GM20000 (cell line): ENCODE results near the gene DPYSL4.

ENCODE experiments used
- DNase-seq: peaks from one replicate; pipeline ENCODE4 v3.0.0; 2012; ENCODE audit warnings: low spot score
- TF ChIP-seq, protein P1 (sequence below): IDR thresholded peaks from 2 replicates; pipeline ENCODE4 v1.5.1; 2012; ENCODE audit warnings: mild to moderate bottlenecking, control low read depth; ENCODE audit errors: extremely low read depth, missing control alignments

DPYSL4 gene

DNA sequence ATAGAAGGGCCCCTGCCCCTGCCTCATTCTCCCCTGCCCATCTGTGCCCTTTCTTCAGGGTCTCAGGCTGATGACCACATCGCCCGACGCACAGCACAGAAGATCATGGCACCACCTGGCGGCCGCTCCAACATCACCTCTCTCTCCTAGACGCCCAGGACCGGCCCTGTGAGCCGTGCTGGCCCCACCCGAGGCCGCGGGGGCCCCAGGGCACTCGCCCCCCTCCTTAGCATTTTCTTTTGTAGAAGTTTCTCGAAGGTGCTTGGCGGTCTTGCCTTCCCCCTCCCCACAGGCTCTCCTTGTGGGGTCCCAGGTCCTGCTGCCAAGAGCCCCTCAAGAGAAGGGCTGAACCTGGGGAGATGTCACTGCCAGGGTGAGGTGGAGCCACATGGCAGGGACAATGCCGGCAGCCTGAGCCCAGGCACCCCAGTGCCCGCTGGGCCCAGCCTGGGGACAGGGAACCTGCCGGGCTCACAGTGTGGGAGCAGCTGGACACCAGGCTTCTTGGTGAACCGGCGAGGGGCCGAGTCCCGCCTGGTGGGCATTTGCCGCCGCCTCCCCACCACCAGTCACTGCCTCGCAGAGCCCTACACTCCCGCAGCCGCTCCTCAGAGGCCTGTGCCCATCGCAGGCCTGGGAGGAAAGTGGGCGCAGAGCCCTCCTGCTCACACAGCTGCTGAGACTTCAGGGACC, 18.2 kb downstream of the DPYSL4 start:
- DNase-seq = no peak
- TF ChIP-seq, protein P1, sequence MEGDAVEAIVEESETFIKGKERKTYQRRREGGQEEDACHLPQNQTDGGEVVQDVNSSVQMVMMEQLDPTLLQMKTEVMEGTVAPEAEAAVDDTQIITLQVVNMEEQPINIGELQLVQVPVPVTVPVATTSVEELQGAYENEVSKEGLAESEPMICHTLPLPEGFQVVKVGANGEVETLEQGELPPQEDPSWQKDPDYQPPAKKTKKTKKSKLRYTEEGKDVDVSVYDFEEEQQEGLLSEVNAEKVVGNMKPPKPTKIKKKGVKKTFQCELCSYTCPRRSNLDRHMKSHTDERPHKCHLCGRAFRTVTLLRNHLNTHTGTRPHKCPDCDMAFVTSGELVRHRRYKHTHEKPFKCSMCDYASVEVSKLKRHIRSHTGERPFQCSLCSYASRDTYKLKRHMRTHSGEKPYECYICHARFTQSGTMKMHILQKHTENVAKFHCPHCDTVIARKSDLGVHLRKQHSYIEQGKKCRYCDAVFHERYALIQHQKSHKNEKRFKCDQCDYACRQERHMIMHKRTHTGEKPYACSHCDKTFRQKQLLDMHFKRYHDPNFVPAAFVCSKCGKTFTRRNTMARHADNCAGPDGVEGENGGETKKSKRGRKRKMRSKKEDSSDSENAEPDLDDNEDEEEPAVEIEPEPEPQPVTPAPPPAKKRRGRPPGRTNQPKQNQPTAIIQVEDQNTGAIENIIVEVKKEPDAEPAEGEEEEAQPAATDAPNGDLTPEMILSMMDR = no peak

DNA sequence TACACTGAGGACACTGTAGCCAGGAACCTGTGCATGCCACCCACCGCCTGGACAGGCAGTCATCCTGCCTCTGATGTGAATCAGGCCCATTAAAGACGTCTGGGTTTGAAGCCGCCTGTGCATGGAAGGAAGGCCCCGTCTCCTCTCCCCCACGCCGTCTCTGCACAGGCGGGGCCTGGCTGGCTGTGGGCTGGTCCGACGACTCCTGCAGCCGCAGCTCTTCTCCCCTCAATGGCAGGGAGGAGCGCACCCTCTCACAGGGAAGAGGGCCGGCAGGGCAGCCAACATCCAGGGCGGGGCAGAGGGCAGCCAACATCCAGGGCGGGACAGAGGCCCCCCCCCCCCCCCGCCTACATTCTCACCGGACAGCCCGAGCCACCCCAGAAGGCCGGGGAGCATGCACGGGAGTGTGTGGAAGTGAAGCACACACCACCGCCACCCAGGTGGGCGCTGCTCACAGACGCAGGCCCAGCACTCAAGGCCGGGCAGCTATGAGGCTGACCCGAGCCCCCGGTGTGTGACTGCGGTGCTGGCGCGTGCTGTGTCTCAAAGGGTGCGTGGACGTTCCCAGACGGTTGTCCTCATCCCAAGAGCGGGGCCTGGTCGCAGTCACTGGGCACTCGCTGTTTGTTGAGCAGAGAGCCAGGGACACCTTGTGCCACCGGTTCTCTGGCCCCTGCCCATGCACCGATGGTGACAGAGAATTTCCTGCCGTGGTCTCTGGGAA, 19.1 kb downstream of the DPYSL4 start:
- TF ChIP-seq, protein P1 = no peak
- DNase-seq = no peak

DNA sequence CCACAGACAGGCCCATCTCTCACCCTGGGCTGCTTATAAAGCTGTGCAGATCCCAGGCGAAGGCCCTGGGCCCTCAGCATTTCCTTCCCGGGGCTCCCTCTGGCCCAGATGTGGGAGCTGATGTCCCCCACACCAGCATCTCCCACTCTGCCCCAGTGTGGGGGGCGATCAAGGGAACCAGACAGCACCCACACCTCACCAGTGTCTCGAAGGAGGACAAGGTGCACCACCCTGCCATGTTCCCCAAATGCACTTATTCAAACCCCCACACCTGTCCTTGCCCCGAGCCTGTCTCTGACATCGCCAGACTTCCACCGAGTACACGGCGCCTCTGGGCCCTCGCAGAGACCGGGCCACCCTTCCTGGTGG, 19.6 kb downstream of the DPYSL4 start:
- TF ChIP-seq, protein P1 = no peak
- no peak for DNase-seq

DNA sequence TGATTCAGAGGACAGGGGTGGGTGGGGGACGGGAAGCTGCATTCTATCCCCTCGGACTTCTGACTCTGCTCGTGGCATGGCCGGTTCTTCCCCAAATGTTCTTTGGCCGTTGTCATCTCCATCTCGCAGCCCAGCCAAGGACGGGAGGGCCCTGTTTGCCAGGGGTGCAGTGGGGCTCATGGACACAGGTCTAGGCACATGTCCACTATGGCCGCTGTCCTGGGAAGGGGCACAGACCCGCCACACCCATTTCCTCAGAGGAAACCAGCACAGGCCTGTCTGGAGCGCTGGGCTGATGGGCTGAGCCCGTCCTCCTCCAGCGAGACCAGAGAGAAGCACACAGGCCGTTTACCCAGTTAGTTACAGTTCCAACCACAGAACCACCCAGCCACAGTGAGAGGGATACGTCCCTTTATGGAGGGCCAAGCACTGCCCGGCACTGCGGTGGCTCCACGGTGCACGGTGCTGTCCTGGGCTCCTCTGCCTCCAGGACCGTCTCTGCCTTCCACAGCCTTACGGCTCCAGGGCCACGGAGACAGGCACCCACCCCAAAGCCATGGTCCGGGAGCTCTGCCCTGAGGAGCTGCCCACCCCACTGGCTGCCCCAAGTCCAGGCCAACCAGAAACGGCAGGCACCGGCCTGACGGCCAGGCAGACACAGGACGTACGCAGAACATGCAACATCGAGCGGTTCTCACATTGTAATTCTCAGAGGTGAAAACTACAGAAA, 20.2 kb downstream of the DPYSL4 start:
- no peak for DNase-seq
- TF ChIP-seq, protein P1 = no peak

DNA sequence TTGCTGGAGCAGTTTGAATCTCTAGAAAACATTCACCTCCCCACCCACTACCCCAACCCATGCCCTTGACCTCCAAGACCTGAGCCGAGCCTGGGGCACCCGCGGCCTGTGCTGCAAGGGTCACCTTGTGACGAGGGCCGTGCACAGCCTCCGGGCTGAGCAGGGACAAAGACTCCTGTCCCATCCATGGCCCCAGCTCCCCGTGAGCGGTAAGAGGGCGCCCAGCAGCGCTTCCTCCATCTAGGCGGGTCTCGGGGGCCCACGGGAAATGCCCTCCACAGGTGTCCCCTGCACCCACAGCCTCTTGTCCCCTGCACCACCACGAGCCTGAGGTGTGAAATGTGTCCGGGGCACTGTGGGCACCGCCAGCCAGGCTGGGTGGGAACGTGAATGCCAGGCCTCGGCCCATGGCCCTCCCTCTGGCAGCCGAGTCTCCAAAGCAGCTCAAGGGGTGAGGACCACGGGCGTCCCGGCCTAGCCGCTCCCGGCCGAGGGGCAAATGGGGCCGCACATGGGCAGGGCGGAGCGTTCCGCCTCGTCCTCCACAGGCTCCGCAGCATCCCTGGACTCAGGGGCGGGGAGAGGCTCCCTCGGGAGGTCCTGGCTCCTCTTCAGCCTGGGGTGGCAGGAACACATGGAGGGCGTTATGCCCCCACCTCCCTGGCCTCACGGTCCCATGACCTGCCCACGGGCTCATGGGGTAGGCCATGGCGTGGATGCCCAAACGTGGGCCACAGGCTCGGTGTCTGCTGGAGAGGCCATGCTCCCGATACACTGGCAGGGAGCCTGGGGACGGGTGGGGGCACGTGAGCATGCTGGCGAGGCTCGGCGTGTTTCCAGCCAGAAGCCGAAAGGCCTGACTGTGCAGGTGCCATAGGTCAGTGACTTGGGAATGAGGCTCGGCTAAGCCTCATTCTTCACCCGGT, 21.1 kb downstream of the DPYSL4 start:
- no peak for DNase-seq
- TF ChIP-seq, protein P1 = no peak

DNA sequence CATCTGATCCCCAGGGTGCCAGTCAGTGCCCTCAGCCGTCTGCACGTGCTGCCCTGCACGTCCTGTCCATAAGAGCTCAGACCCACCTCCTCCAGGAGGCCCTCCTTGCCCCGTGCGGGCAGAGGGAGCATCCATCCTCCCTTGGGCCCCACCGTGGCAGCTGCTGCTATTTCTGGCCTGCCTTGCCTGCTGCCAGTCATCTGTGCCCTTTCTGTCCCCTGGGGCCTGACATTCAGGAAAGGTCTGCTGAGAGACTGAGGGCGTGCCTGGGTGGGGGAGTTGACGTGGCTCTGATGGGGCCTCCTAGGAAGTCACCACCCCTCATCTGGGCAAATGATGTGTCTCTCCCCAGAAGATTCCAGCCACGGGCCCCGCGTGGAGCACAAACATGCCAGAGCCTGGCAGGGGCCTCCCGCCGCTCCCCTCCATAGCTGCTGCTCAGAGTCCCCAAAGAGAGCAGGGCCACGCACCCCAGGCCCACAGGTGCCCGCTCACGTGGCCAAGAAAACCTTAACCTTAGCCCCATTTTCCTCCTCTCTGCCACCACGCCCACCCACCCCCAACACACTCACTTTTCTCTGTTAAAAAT, 21.8 kb downstream of the DPYSL4 start:
- TF ChIP-seq, protein P1 = no peak
- no peak for DNase-seq
